NCI-H526 treated with DMSO at 0.1 percent for 48 hours (cell line): Measurements from ENCODE around the gene KMT5B.

Experiments used
- DNase-seq: peaks from one replicate; lab custom pipeline; 2025; lab: John Stamatoyannopoulos, UW

KMT5B gene

GRCh38 chr11:68117853-68118470 is 95.1 kb downstream of the KMT5B start:
- no peak for DNase-seq

GRCh38 chr11:68116974-68117373 is 96.1 kb downstream of the KMT5B start:
- no peak for DNase-seq

- DNase-seq = no peak
Observed at GRCh38 chr11:68116126-68116525, 97.0 kb downstream of the KMT5B start.

- no peak for DNase-seq
Observed at GRCh38 chr11:68115285-68115684, 97.8 kb downstream of the KMT5B start.

GRCh38 chr11:68113986-68114385 is 99.1 kb downstream of the KMT5B start:
- DNase-seq = no peak

- DNase-seq = no peak
Observed at GRCh38 chr11:68107689-68108088, 105.4 kb downstream of the KMT5B start.

GRCh38 chr11:68106165-68106940 is 106.7 kb downstream of the KMT5B start:
- DNase-seq = no peak
